Activated T-cell treated with anti-CD3 and anti-CD28 coated beads, Interleukin-2, amount 50 U/mL, for 48 hours (primary cell): Measurements from ENCODE around the gene CPB2.

Source experiments
- DNase-seq, 2 experiments: peaks; one replicate each; pipeline ENCODE4 v3.0.0-alpha.2; 2020

The CPB2 gene

GRCh38 chr13:46097015-46097414 lies 7.8 kb downstream of the CPB2 start:
- no peak for DNase-seq

DNA sequence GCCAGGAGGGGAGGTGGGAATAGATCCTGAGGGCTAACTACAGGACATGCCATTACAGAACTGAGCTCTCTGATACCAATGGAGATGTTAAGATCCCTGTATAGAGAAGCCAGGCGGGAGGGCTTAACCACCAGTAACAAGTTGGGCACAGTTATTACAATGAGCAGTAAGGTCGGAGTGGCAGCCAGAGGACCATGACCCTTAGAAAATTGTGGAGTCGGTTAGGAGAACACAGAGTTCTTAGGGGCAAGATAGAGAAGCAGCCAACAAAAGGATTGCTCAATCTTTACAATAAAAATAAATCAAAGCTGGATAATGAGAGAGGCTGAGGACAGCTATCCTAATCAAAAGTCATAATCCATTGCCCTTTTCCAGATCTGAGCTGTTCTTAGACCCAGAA lies 10.4 kb downstream of the CPB2 start:
- no peak for DNase-seq

GRCh38 chr13:46088821-46089562 lies 15.8 kb downstream of the CPB2 start:
- no peak for DNase-seq

DNA sequence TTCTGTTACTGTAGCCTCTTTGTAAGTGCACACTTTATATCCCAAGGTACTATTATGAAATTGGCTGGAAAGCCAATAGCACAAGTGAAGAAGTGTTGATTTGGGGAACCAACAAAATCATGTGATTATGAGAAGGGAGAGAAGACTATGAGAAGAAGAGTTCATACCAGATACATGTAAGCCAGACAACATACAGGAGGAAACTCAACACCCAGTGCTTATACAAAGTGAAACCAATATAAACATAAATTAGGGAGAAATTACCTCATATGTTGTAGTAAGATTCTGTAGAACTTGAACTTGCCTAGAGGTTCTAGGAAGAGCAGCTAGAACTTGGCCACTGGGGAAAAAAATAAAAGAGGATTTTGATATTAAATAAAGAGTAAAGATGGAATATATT lies 17.4 kb downstream of the CPB2 start:
- no peak for DNase-seq

- DNase-seq = no peak
Observed at GRCh38 chr13:46086985-46087384, 17.8 kb downstream of the CPB2 start.

GRCh38 chr13:46086421-46086922 lies 18.4 kb downstream of the CPB2 start:
- DNase-seq = no peak

DNA sequence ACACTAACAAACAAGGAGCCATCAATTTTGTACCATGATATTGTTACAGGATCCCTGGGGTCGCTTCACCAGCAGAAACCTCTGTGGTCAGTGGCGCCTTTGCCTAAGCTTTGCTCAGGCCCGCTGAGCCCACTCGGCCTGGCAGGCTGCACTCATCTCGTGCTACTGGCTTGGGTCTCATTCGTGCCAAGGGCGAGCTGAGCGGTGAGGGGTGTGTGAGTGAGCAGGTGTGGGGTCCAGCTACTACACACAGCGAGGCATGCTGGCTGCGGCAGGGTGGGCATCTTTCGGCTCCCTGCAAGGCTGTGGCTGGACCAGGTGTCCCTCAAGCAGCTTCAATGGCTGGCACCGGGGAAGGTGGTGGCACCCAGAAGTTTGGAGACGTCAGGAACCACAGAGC lies 19.1 kb downstream of the CPB2 start:
- DNase-seq = no peak

DNA sequence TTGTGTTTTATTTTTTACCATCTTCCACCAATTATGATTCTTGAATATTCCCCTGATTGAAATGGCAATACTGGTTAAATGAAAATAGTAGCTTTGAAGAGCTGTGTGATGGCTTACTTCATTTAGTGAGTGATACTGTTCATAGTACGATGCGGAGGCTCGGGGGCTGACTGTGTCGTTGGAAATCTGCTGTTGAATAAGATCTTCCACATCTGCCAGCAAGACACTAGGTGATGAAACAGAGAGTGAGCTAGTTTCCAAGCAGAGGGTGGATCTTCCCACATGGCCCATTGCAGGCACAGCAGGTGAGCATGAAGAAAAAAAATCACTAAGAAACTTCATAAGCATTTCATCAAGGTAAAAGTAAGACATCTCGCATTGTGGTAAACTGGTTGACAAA lies 22.5 kb downstream of the CPB2 start:
- no peak for DNase-seq

GRCh38 chr13:46079770-46080169 lies 25.1 kb downstream of the CPB2 start:
- no peak for DNase-seq

DNA sequence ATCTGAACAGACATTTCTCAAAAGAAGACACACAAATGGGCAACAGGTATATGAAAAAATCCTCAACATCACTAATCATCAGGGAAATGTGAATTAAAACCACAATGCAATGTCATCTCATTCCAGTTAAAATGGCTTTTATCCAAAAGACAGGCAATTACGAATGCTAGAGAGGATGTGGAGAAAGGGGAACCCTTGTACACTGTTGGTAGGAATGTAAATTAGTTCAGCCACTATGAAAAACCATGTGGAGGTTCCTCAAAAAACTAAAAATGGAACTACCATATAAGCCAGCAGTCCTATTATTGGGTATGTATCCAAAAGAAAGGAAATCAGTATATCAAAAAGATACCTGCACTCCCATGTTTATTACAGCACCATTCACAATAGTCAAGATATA lies 27.6 kb downstream of the CPB2 start:
- no peak for DNase-seq

GRCh38 chr13:46076827-46077226 lies 28.0 kb downstream of the CPB2 start:
- DNase-seq = no peak

DNA sequence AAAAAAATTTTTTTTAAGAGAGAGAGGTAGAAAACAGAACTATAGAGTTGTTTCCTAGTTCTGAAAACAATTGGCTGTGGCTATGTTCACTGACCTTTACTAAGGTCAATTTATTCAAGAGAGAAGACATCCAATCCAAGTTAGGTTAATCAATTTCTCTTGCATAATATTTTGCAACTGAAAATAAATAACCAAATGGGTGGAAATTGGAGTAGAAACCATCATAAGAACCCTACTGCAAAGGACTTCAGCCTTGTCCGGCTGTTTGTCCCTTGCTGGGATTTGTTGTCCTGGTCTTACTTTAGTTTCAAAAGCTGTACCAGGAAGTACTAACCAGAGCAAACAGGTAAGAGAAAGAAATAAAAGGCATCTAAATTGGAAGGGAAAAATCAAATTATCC lies 29.0 kb downstream of the CPB2 start:
- no peak for DNase-seq

DNA sequence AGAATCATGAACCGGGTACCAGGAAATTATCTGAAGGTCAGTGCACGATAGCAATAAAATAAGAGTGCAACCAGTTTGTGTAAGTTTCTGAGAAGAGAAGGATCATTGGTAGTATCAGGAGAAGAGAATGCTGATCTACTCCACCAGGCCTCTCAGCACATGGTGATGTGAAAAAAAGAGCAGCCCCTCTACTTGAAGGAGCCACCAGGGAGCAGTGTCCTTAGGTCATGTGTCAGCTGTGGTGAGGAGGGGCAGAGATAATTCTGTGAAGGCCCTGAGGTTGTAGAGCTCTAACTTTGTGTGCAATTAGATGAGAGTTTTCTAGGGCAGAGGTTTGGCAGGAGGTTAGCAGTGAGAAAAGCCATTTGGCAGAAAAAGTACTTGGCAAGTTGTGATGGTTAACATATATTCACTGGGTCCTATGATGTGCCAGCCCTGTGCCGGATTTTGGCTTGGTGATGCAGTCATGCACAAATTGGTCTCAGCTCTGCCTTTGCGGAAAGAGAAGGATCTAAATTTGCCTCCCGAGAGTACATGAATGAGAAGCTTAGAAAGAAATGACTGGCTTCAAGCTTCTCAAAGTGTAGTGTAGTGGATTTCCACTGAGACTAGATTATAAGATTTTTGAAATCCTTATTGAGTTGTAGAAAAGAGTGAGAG lies 33.1 kb downstream of the CPB2 start:
- no peak for DNase-seq

GRCh38 chr13:46063292-46063691 lies 41.5 kb downstream of the CPB2 start:
- DNase-seq = no peak

- no peak for DNase-seq
Observed at GRCh38 chr13:46062185-46062584, 42.6 kb downstream of the CPB2 start.

GRCh38 chr13:46059405-46059804 lies 45.4 kb downstream of the CPB2 start:
- no peak for DNase-seq

- no peak for DNase-seq
Observed at GRCh38 chr13:46058268-46058667, 46.6 kb downstream of the CPB2 start.

DNA sequence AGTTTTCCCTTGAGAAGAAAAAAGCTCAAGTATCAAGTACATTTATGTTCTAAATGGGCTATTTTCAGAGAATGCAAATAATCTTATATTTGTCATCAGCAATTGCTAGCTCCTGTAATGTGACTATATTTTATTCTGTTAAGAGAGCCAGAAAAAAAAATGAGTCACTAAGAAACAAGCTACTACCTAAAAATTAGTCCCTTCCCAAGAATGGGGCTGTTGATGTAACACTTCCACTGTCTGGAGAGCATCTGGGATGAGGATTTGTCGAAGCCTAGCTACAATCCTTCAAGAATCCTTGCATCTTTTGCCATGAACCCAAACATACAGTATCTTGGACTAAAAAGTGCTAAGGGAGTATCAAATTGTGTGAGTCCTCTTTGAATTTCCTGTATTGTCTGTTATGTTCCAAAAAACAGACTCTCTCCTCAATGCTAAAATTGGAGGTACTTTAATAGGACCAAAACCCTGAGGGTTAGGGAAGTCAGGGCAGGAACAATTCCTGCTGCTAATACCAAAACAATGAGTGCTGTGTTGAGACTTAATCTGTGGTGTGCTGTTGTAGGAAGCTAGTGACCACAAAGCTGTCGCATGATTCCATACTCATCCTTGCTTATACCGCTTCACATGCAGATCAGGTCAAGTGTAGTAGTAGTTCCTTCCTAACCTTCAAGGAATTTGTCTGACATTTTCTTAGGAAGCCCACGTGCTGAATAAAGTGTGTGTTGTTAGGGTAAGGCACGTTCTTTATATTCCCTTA lies 47.4 kb downstream of the CPB2 start:
- DNase-seq = no peak

DNA sequence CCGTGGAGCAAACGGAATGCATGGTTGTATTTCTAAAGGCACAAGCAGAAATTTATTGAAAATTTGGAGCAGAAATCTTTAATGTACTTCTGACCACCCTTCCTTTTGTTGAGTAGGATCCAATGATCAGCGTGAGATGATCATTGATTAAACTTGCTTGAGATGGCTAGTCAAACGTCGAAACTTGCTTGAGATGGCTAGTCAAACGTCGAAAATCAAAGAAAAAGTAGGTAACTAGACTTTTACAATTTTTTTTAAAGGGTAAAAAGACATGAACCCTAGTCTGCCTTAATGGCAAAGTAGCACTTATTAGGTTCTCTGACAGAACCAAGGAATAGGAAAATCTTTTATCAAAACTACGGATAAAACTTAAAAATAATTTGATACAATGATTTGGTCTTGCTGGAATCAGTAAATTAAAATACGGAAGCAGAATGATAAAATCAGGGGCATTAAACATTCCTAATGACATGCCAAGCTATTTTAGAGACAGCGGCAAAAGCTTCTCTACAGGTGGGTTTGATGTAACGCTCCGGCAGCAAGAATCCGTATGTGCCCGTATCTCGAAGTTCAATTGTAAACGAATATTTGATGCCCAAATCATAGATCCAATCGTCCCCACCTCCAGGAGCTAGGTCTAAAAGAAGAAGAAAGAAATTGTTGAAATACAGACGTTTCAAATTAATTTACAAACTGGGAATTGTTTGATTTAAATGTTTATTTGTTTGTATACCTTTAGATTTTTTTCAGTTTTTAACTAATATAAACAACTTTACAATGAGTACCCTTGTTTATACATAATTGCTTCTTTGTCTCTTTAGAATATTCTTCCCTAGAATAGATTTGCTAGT lies 51.4 kb downstream of the CPB2 start:
- DNase-seq = no peak

DNA sequence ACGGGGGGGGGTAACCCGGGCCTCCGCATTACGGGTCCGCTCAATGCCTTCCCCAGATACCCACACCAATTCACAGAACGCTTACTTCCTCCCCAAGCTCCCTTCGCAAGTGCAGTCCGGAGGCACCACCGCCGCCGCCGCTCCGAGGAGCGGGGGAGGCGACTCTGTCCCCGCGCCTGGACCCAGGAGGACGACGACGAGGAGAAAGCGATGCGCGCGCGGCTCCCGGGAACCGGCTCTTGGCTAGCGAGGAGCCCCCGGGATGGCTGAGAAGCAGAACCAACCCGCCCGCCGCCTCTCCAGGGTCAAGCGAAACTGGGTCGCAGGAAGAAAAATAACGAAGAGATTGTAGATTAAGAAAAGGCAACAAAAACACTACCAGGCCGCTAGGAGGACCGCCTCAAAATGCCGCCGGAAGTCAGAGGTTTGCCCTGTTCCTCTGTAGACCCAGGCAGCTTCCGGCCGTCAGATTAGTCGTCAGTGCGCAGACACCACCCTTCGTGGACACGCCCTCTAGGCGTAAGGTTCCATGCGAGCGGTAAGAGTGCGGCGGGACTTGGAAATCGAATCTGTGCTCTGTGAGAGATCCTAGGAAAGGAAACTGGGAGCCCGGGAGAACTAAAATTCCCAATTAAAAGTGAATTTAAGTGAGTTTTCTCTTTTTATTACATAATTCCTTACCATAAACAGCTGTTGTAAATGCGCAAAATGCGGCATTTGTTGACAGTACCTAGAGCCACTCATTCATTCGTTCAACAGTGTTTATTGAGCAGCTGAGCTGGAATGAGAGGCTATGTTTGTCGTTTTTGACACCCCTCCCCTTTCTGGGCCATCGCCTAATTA lies 52.3 kb downstream of the CPB2 start, which contains the start of gene ZC3H13:
ZC3H13 (minus strand) TSS at position 428 of the 843 bp plus-strand sequence. CDS start 7,239 bp downstream, outside the sequence.
- peak; percentile 92 for DNase-seq

DNA sequence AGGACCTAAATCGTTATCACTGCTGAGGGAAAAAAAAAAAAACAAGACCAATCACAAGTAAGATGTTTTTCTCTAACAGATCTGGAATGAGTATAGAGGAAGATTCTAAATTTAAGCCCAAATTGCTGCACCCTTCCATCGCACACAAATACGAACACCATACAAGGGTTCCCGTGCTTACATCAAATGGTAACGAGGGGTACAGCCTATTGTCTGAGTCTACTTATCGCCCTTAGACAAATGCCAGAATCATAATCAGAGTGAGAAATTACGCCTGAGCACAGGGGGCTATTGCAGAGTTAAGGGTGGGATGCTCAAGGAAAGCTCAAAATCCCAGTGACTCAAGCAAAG lies 52.9 kb downstream of the CPB2 start:
- no peak for DNase-seq

DNA sequence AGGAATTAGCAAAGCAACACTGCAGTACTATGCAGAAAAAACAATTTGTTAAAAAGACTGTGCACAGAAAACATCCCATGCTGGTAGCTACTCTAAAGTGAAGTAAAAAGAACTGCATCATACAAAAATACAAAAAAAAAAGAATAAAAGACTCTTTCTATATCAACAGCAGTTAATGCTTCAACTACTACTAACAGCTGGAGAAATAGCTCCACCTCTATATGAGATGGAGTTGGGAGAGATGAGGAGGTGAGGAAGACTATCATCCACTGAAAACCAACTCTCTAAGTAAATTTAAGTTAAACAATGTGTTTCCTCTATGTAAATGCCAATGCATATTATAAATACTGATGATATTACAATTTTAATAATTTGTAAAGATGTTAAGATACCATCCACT lies 54.1 kb downstream of the CPB2 start:
- DNase-seq = no peak
